Measurements from ENCODE around the gene PLCB2. TPM values are rescaled to one million over a fixed set of nuclear protein-coding genes. Genes with fewer than 3 reads are reported as not detected.

PLCB2 gene
- total RNA-seq, 1 experiment from 2014 or later: 7.4 TPM

- Histone ChIP-seq H3K23me2 (ENCODE audit: insufficient read length, low read depth, low read length, poor library complexity, severe bottlenecking) (no peaks in the 10 kb centered on the region), H2AK5ac (ENCODE audit: insufficient read length, low read length) (no peak overlapping the region), H2BK15ac (ENCODE audit: low read depth, low read length) (no peak overlapping the region), H3K9ac (ENCODE audit: extremely low read depth, insufficient read length, low read length) (no peak overlapping the region), H3K4me1 (ENCODE audit: insufficient read depth, low read length) (peaks cover 21% of the 10 kb centered on the region; the same call in 1 of the 2 replicates), H2BK12ac (ENCODE audit: insufficient read length, low read depth, low read length) (no peak overlapping the region), H3K18ac (ENCODE audit: insufficient read length, low read depth, low read length) (no peak overlapping the region), H4K5ac (ENCODE audit: insufficient read length, low read depth, low read length) (no peak overlapping the region), H3K79me2 (ENCODE audit: insufficient read depth, low read length) (no peaks in the 10 kb centered on the region), H3K27me3 (ENCODE audit: insufficient read depth, low read length) (no peaks in the 10 kb centered on the region), H3K9me3 (ENCODE audit: control insufficient read depth, low read depth, low read length) (no peaks in the 10 kb centered on the region), H3K23ac (ENCODE audit: insufficient read length, low read depth, low read length) (no peak overlapping the region), H2BK20ac (ENCODE audit: low read depth, low read length, poor library complexity, severe bottlenecking) (no peak overlapping the region), H3K56ac (ENCODE audit: insufficient read length, low read depth, low read length) (no peak overlapping the region), H3T11ph (ENCODE audit: low read length) (no peak overlapping the region), H3K4ac (ENCODE audit: low read depth, low read length) (no peak overlapping the region), H2BK5ac (ENCODE audit: insufficient read length, low read length) (no peak overlapping the region), H3K4me2 (ENCODE audit: insufficient read depth, insufficient read length, low read length) (no peak overlapping the region), H3K14ac (ENCODE audit: insufficient read depth, low read length) (no peak overlapping the region), H4K20me1 (ENCODE audit: control insufficient read depth, insufficient read depth, insufficient read length) (no peaks in the 10 kb centered on the region), H2AFZ (ENCODE audit: low read length) (no peak overlapping the region), H3K27ac (ENCODE audit: insufficient read length, low read depth, low read length) (no peak overlapping the region), H4K8ac (replicated peaks; ENCODE audit: insufficient read length, low read depth, low read length) (no peak overlapping the region), H2BK120ac (ENCODE audit: low read depth, low read length, poor library complexity, severe bottlenecking) (no peak overlapping the region), H4K91ac (ENCODE audit: insufficient read length, low read depth, low read length) (no peak overlapping the region), H3K79me1 (ENCODE audit: insufficient read depth, low read depth, low read length, poor library complexity, severe bottlenecking) (no peaks in the 10 kb centered on the region)
- Mint-ChIP-seq H3K27me3 (ENCODE audit: low read depth) (peaks cover 8% of the 10 kb centered on the region), H3K27ac (no peak overlapping the region), H3K4me3 (no peak overlapping the region), H3K4me1 (peaks cover 54 to 60% of the 10 kb centered on the region in 2 experiments), H3K9me3 (peaks cover 0 to 4% of the 10 kb centered on the region in 2 experiments; a peak in 1 of 5 replicates), H3K36me3 (ENCODE audit: insufficient read depth in 1 of 3, low read depth in 3 of 3) (peaks cover 4 to 23% (median 13%) of the 10 kb centered on the region in 3 experiments; a peak in 6 of 7 replicates)
- TF ChIP-seq, protein P1, sequence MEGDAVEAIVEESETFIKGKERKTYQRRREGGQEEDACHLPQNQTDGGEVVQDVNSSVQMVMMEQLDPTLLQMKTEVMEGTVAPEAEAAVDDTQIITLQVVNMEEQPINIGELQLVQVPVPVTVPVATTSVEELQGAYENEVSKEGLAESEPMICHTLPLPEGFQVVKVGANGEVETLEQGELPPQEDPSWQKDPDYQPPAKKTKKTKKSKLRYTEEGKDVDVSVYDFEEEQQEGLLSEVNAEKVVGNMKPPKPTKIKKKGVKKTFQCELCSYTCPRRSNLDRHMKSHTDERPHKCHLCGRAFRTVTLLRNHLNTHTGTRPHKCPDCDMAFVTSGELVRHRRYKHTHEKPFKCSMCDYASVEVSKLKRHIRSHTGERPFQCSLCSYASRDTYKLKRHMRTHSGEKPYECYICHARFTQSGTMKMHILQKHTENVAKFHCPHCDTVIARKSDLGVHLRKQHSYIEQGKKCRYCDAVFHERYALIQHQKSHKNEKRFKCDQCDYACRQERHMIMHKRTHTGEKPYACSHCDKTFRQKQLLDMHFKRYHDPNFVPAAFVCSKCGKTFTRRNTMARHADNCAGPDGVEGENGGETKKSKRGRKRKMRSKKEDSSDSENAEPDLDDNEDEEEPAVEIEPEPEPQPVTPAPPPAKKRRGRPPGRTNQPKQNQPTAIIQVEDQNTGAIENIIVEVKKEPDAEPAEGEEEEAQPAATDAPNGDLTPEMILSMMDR (conservative IDR thresholded peaks at IDR 0.05): no peak
- WGBS (ENCODE audit: extremely low coverage, insufficient read length, low lambda C conversion rate): no CpG with 5 or more reads among the region's 5 CpGs
- no peak for DNase-seq
These were observed 22.7 kb upstream of the PLCB2 start for GRCh38 chr15:40330368-40330836.

All from H9 (cell line).